Subcutaneous adipose tissue (tissue), 4 donors: Measurements from ENCODE around the gene THBS1. TPM values are rescaled to one million over a fixed set of nuclear protein-coding genes. Genes with fewer than 3 reads are reported as not detected.

Source experiments
- total RNA-seq, 4 donors: library from RNA; depleted of rRNA; stranded (reverse); fragments of >200 nt; gene quantifications; one replicate each; pipeline ENCODE4 v1.1.0, GENCODE V29; 2016
- TF ChIP-seq, protein P1 (sequence below): fragments of 450-650 bp; IDR thresholded peaks from one replicate; pipeline ENCODE4 v1.5.1; 2016; ENCODE audit warnings: low read depth, mild to moderate bottlenecking, control low read depth, antibody characterized with exemption, moderate library complexity

The THBS1 gene
- total RNA-seq, 4 donors from 2014 or later, result 95.5 to 1,261 (median 601) TPM

DNA sequence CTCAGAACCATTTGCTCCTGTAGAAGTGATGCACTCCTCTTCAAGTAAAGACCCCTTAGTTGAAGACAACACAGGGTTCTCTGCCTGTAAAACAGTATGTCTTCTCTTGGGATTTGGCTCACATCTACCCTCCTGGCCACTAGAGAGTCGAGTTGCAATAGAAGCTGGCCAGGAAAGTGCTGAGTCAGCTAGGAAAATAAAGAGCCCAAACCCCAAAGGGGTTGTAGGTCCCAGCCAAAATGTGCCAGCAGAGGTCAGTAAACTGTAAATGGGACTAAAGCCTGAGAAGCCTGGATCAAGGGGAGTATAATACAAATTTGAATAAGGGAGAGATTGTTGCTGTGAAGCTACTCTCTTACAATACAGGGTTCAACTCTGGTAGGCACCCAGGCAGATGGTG is 37.2 kb upstream of the THBS1 start:
- TF ChIP-seq, protein P1, sequence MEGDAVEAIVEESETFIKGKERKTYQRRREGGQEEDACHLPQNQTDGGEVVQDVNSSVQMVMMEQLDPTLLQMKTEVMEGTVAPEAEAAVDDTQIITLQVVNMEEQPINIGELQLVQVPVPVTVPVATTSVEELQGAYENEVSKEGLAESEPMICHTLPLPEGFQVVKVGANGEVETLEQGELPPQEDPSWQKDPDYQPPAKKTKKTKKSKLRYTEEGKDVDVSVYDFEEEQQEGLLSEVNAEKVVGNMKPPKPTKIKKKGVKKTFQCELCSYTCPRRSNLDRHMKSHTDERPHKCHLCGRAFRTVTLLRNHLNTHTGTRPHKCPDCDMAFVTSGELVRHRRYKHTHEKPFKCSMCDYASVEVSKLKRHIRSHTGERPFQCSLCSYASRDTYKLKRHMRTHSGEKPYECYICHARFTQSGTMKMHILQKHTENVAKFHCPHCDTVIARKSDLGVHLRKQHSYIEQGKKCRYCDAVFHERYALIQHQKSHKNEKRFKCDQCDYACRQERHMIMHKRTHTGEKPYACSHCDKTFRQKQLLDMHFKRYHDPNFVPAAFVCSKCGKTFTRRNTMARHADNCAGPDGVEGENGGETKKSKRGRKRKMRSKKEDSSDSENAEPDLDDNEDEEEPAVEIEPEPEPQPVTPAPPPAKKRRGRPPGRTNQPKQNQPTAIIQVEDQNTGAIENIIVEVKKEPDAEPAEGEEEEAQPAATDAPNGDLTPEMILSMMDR, result no peak

DNA sequence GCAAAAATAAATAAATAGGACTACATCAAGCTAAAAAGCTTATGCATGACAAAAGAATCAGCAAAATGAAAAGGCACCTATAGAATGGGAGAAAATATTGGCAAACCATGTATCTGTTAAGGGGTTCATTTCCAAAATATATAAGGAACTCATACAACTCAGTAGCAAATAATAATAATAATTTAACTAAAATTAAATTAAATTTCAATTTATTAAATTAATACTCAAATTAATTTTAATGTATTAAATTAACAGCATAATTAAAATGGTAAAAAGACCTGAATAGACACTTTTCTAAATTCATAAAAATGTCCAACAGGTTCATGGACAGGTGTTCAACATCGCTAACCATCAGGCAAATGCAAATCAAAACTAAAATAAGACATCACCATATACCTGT is 34.0 kb upstream of the THBS1 start:
- TF ChIP-seq, protein P1, result no peak

DNA sequence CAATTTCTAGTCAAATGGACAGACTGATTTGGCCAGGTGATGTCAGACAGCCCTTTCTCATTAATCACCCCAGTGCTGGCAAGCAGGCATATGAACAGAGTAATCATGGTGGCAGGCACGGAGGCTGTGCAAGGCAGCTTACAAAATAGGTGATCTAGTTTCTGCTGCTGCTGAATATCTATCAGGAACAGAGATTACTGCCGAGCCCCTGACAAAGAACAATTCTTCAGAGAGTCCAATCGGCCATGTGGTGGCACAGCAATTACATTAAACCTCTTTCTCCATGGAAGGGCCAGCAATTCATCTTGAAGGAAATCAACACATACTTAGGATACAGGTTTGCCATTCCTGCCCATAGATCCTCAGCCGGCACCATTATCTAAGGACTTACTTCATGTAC is 32.3 kb upstream of the THBS1 start:
- TF ChIP-seq, protein P1, result no peak

DNA sequence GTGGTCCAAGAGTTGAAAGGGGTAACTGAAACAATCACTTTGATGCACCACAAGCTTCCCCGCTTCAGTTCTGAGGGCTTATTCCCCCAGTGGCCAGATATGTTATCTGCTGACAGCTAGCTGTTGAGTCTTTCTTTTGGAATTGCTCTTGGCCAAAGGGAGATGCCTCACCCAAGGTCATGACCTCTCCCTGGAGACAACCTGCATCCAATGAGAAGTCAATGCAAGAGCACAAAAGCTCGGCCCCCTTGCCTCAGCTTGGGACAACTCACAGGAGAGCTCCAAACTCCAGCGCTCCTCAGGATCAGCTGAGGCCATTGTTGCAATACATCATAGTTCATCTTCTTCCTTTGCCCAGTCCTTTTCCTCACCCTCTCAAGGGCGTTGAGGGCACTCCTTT is 31.0 kb upstream of the THBS1 start:
- TF ChIP-seq, protein P1, result no peak

DNA sequence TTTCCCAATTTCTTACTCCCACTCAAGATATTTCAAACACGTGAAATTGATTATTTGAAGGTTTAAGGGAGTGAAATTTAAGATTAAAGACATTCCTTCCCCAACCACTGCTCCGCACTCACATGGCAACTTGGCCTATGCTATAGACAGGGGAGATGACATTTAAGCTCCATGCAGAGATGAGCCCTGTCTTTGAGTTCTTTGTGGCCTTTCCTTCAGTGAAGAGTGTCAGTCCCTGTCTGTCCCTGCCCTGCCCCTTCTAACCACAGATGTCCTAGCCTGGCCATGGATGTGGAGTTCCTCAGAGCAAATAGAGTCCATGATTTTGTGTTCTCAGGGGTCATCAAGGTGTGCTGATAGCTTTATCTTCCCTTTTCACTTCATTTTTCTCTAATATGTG is 29.4 kb upstream of the THBS1 start:
- TF ChIP-seq, protein P1, result no peak

DNA sequence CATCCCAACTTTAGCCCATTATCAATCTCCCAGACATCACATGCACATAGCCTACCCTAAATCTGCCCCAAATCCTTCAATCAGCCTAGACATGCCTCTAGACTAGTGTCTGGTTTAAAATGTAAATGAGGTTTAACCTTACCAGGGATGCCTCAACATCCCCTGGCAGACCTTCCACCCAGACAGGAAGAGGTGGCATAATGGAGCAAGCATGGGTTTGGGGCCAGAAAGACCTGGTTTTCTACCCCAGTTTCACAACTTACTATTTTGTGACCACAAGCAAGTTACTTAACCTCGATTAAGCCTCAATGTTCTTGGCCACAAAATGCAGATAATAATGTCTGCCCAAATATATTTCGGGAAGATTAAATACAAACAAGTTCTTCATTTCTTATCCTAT is 28.3 kb upstream of the THBS1 start:
- TF ChIP-seq, protein P1, result no peak

DNA sequence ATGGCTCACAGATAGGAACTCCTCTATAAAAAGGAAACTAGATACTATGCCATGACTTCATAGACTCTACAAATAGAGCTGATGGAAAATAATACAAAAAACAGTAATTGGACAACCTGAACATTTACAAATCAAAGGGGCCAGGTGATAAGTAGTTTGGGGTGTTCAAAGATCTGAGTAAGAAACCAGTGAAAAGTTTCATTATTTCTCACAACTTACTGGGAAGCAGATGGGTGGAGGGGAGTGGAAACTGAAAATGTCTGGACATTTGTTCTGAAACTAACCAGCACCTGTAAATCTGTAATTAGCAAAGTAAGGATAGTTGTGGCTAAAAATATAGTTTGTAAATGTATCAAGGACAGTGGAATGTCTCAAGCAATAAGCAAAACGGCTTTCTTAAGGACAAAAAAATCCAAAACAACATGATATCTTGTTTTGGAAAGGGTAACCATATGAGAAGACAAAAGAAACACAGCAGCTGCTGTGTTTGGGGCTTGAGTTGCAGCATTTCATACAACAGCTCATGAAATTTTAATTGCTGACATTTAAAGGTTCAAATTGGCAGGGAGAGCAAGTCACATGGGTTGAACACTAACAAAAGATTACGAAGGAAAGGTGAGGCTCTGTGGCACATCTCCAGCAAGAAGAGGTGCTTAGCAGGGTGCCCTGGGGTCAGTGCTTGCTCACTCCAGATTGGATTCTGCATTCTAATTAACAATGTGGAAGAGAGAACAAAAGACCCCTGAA is 26.8 kb upstream of the THBS1 start:
- TF ChIP-seq, protein P1, result no peak
